HEK293 (cell line): ENCODE results near the gene RPRML.

Source experiments
- ATF2 ChIP-seq: fragments of 450-650 bp; formaldehyde crosslinking; IDR thresholded peaks from 2 replicates; pipeline ENCODE4 v1.5.1; 2016; ENCODE audit warnings: missing biosample characterization, missing genetic modification characterization, low read depth
- CTCF ChIP-seq: fragments of 450-650 bp; formaldehyde crosslinking; IDR thresholded peaks from 2 replicates; pipeline ENCODE4 v1.5.1; 2016; ENCODE audit warnings: missing biosample characterization, missing genetic modification characterization
- RBAK ChIP-seq: fragments of 450-650 bp; formaldehyde crosslinking; IDR thresholded peaks from 2 replicates; pipeline ENCODE4 v1.5.1; 2016; ENCODE audit warnings: missing biosample characterization, missing genetic modification characterization
- SP3 ChIP-seq: fragments of 450-650 bp; formaldehyde crosslinking; IDR thresholded peaks from 2 replicates; pipeline ENCODE4 v1.5.1; 2016; ENCODE audit warnings: missing biosample characterization, missing genetic modification characterization
- ZBTB1 ChIP-seq: fragments of 450-650 bp; formaldehyde crosslinking; IDR thresholded peaks from 2 replicates; pipeline ENCODE4 v1.5.1; 2016; ENCODE audit warnings: missing biosample characterization, missing genetic modification characterization
- ZBTB11 ChIP-seq: fragments of 450-650 bp; formaldehyde crosslinking; conservative IDR thresholded peaks from 2 replicates; pipeline ENCODE4 v1.5.1; 2016; ENCODE audit warnings: low read depth, missing biosample characterization, missing genetic modification characterization
- ZBTB26 ChIP-seq: fragments of 450-650 bp; formaldehyde crosslinking; optimal IDR thresholded peaks from 2 replicates; pipeline ENCODE3; 2016; ENCODE audit warnings: missing biosample characterization, mild to moderate bottlenecking, missing genetic modification characterization
- ZBTB48 ChIP-seq: fragments of 450-650 bp; formaldehyde crosslinking; IDR thresholded peaks from 2 replicates; pipeline ENCODE4 v1.5.1; 2016; ENCODE audit warnings: missing biosample characterization, missing genetic modification characterization
- ZFP3 ChIP-seq: fragments of 450-650 bp; formaldehyde crosslinking; IDR thresholded peaks from 2 replicates; pipeline ENCODE4 v1.5.1; 2016; ENCODE audit warnings: low read depth, missing biosample characterization, missing genetic modification characterization
- ZNF114 ChIP-seq: fragments of 450-650 bp; formaldehyde crosslinking; IDR thresholded peaks from 2 replicates; pipeline ENCODE4 v1.5.0; 2017; ENCODE audit warnings: missing biosample characterization, missing genetic modification characterization
- ZNF140 ChIP-seq: fragments of 450-650 bp; formaldehyde crosslinking; IDR thresholded peaks from 2 replicates; pipeline ENCODE4 v1.5.1; 2016; ENCODE audit warnings: missing biosample characterization, missing genetic modification characterization
- ZNF274 ChIP-seq, 2 experiments: fragments of 200-500 bp in 1 of 2; fragments of 450-650 bp in 1 of 2; sonication (Bioruptor generic) in 1 of 2; formaldehyde crosslinking in 1 of 2; IDR thresholded peaks; 2 replicates each; pipeline versions ENCODE4 v1.5.1 to v1.6.1; 2014 to 2016; ENCODE audit warnings: borderline replicate concordance in 1 of 2, inconsistent platforms in 1 of 2, low read length in 1 of 2, missing biosample characterization in 1 of 2, missing genetic modification characterization in 1 of 2
- ZNF514 ChIP-seq: fragments of 450-650 bp; formaldehyde crosslinking; IDR thresholded peaks from 2 replicates; pipeline ENCODE4 v1.5.1; 2016; ENCODE audit warnings: missing biosample characterization, missing genetic modification characterization
- ZNF623 ChIP-seq: fragments of 450-650 bp; formaldehyde crosslinking; IDR thresholded peaks from 2 replicates; pipeline ENCODE4 v1.5.1; 2016; ENCODE audit warnings: missing biosample characterization, missing genetic modification characterization

- TF ChIP-seq ZNF623 (tag by site-specific recombination) (no peak), ZNF274 (IDR thresholded peaks at IDR 0.05; ENCODE audit: low read length) (no peak), ZNF274 (tag by site-specific recombination; IDR thresholded peaks at IDR 0.05; ENCODE audit: borderline replicate concordance) (no peak), CTCF (no peak), ZNF114 (tag by site-specific recombination) (no peak), ZBTB1 (tag by site-specific recombination) (no peak), ZFP3 (tag by site-specific recombination) (no peak), ZBTB26 (tag by site-specific recombination) (no peak), ZBTB48 (tag by site-specific recombination) (no peak), SP3 (tag by site-specific recombination) (no peak), ZNF514 (tag by site-specific recombination) (no peak), ATF2 (tag by site-specific recombination) (no peak), ZBTB11 (no peak), RBAK (tag by site-specific recombination) (no peak), ZNF140 (tag by site-specific recombination) (no peak)
Observed at GRCh38 chr17:46935658-46936266, 43.3 kb downstream of the RPRML start.
